ENCODE measurements around the gene RPL10A. TPM values are rescaled to one million over a fixed set of nuclear protein-coding genes. Genes with fewer than 3 reads are reported as not detected.

Gene RPL10A
- total RNA-seq, 1 donor from 2014 or later = 1,618 TPM

GRCh38 chr6:35496841-35497570 lies 28.8 kb downstream of the RPL10A start, which contains the start of gene TEAD3:
TSS of gene TEAD3 (minus strand) at chr6:35497079.
- TF ChIP-seq CTCF (conservative IDR thresholded peaks at IDR 0.05; ENCODE audit: low read depth, low read length) = no peak
- peak within 1 kb of the TSS; percentile 76 for H3K4me3 ChIP-seq (ENCODE audit: low read depth, low read length)
- no peak for DNase-seq (ENCODE audit: low read depth)

GRCh38 chr6:35497571-35498421 lies 29.6 kb downstream of the RPL10A start:
- TF ChIP-seq CTCF (conservative IDR thresholded peaks at IDR 0.05; ENCODE audit: low read depth, low read length) = no peak
- no peak for DNase-seq (ENCODE audit: low read depth)
- peak overlapping the region; percentile 76 for H3K4me3 ChIP-seq (ENCODE audit: low read depth, low read length)

GRCh38 chr6:35498422-35499067 lies 30.3 kb downstream of the RPL10A start:
- peak overlapping the region; percentile 76 for H3K4me3 ChIP-seq (ENCODE audit: low read depth, low read length)
- DNase-seq (ENCODE audit: low read depth) = no peak
- TF ChIP-seq CTCF (conservative IDR thresholded peaks at IDR 0.05; ENCODE audit: low read depth, low read length) = no peak

- TF ChIP-seq CTCF (conservative IDR thresholded peaks at IDR 0.05; ENCODE audit: low read depth, low read length) = no peak
- DNase-seq (ENCODE audit: low read depth) = no peak
Measured at GRCh38 chr6:35499372-35499771, 31.2 kb downstream of the RPL10A start.

GRCh38 chr6:35500782-35501181 lies 32.6 kb downstream of the RPL10A start:
- TF ChIP-seq CTCF (conservative IDR thresholded peaks at IDR 0.05; ENCODE audit: low read depth, low read length) = no peak
- no peak for DNase-seq (ENCODE audit: low read depth)
- H3K4me3 ChIP-seq (ENCODE audit: low read depth, low read length) = no peak overlapping the region

More at GRCh38 chr6:35499372-35499771, 31.2 kb downstream of the RPL10A start:
- H3K4me3 ChIP-seq (ENCODE audit: low read depth, low read length) = no peak overlapping the region

- TF ChIP-seq CTCF (conservative IDR thresholded peaks at IDR 0.05; ENCODE audit: low read depth, low read length) = no peak
- H3K4me3 ChIP-seq (ENCODE audit: low read depth, low read length) = no peak overlapping the region
- no peak for DNase-seq (ENCODE audit: low read depth)
Measured at GRCh38 chr6:35501784-35502183, 33.6 kb downstream of the RPL10A start.

Measured in epithelial cell of proximal tubule (primary cell).